Measurements from ENCODE around the gene PDS5A. TPM values are rescaled to one million over a fixed set of nuclear protein-coding genes. Genes with fewer than 3 reads are reported as not detected.

Gene PDS5A
- total and polyA plus RNA-seq, 9 of the 15 experiments (the other 6 are each of a cell fraction or from before 2014, with no cell fraction given), result 16.4 to 85.4 (median 70.0) TPM

GRCh38 chr4:39976945-39977488 is 694 bp downstream of the PDS5A start (continued):
- no peak for TF ChIP-seq ZNF398 (CRISPR knock-in tag; IDR thresholded peaks at IDR 0.05)
- peak; percentile 12; the same call in 1 of the 2 replicates for TF ChIP-seq MYC (IDR thresholded peaks at IDR 0.05; ENCODE audit: low read depth, low read length)
- TF ChIP-seq MYC (CRISPR knock-in tag; IDR thresholded peaks at IDR 0.05; ENCODE audit: borderline replicate concordance, low read depth), result peak; percentile 44; the same call in 1 of the 2 replicates
- no peak for TF ChIP-seq MCM3 (IDR thresholded peaks at IDR 0.05)
- TF ChIP-seq MYNN (IDR thresholded peaks at IDR 0.05), result no peak
- TF ChIP-seq MYNN (CRISPR knock-in tag; IDR thresholded peaks at IDR 0.05), result 0 out of 2 replicates have a peak, but pooled peaks have one; percentile 44
- TF ChIP-seq ADNP (tag; IDR thresholded peaks at IDR 0.05), result no peak
- TF ChIP-seq DNMT1 (IDR thresholded peaks at IDR 0.05), result no peak
- no peak for TF ChIP-seq E4F1 (CRISPR knock-in tag; IDR thresholded peaks at IDR 0.05; ENCODE audit: borderline replicate concordance)
- no peak for TF ChIP-seq FOXK1 (CRISPR knock-in tag; IDR thresholded peaks at IDR 0.05; ENCODE audit: borderline replicate concordance)
- TF ChIP-seq FOXA1 (IDR thresholded peaks at IDR 0.05; ENCODE audit: borderline replicate concordance), result no peak
- TF ChIP-seq BACH1 (tag; IDR thresholded peaks at IDR 0.05), result no peak
- peak; percentile 99 for TF ChIP-seq ZFX (CRISPR knock-in tag; IDR thresholded peaks at IDR 0.05)
- no peak for TF ChIP-seq HEY1 (CRISPR knock-in tag; IDR thresholded peaks at IDR 0.05; ENCODE audit: borderline replicate concordance)
- TF ChIP-seq TFAP4 (CRISPR knock-in tag; IDR thresholded peaks at IDR 0.05; ENCODE audit: borderline replicate concordance), result peak; percentile 41; the same call in 1 of the 2 replicates
- TF ChIP-seq, protein P1, sequence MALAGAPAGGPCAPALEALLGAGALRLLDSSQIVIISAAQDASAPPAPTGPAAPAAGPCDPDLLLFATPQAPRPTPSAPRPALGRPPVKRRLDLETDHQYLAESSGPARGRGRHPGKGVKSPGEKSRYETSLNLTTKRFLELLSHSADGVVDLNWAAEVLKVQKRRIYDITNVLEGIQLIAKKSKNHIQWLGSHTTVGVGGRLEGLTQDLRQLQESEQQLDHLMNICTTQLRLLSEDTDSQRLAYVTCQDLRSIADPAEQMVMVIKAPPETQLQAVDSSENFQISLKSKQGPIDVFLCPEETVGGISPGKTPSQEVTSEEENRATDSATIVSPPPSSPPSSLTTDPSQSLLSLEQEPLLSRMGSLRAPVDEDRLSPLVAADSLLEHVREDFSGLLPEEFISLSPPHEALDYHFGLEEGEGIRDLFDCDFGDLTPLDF (CRISPR knock-in tag; IDR thresholded peaks at IDR 0.05), result no peak

Measured in K562 (cell line).